Loucy (cell line): ENCODE results near the gene ZNF180.

Experiments used
- H2AFZ ChIP-seq: fragments of 200-600 bp; sonication (generic); 2 replicates; pipeline ENCODE4 v1.6.0; 2016; ENCODE audit warnings: antibody characterized with exemption, mild to moderate bottlenecking, low read length, moderate library complexity
- H3F3A ChIP-seq: fragments of 200-600 bp; 2 replicates; pipeline ENCODE4 v1.6.0; 2016; ENCODE audit warnings: antibody characterized with exemption, low read depth, mild to moderate bottlenecking
- H3K27me3 ChIP-seq: fragments of 200-600 bp; sonication (generic); 2 replicates; pipeline ENCODE4 v1.6.1; 2014; ENCODE audit warnings: low read length, mild to moderate bottlenecking; ENCODE audit not compliant: insufficient read depth, poor library complexity, severe bottlenecking
- H3K36me3 ChIP-seq: fragments of 200-600 bp; sonication (generic); 2 replicates; pipeline ENCODE4 v1.6.1; 2016; ENCODE audit warnings: low read length; ENCODE audit not compliant: insufficient read depth
- H3K4me1 ChIP-seq: fragments of 200-600 bp; sonication (generic); 2 replicates; pipeline ENCODE4 v1.5.1; 2014; ENCODE audit warnings: low read length, mild to moderate bottlenecking; ENCODE audit not compliant: insufficient read depth, poor library complexity, severe bottlenecking
- H3K4me2 ChIP-seq: fragments of 200-600 bp; sonication (generic); 2 replicates; pipeline ENCODE4 v1.6.0; 2014; ENCODE audit warnings: antibody characterized with exemption, low read length, low read depth, mild to moderate bottlenecking; ENCODE audit not compliant: poor library complexity, severe bottlenecking
- H3K4me3 ChIP-seq: fragments of 200-600 bp; sonication (generic); 2 replicates; pipeline ENCODE4 v1.5.1; 2014; ENCODE audit warnings: low read length, mild to moderate bottlenecking, mixed read lengths; ENCODE audit not compliant: poor library complexity, severe bottlenecking
- H3K79me2 ChIP-seq: fragments of 200-600 bp; sonication (generic); 2 replicates; pipeline ENCODE4 v1.6.1; 2014; ENCODE audit warnings: low read length; ENCODE audit not compliant: insufficient read depth
- H3K9ac ChIP-seq: fragments of 200-600 bp; sonication (generic); 2 replicates; pipeline ENCODE4 v1.6.0; 2014; ENCODE audit warnings: mild to moderate bottlenecking, low read depth, low read length, moderate library complexity; ENCODE audit not compliant: poor library complexity, severe bottlenecking
- H3K9me2 ChIP-seq: fragments of 200-600 bp; sonication (generic); replicated peaks from 2 replicates; pipeline ENCODE4 v1.6.1; 2016; ENCODE audit warnings: low read depth, low read length, mixed read lengths
- H3K9me3 ChIP-seq: fragments of 200-600 bp; sonication (generic); 2 replicates; pipeline ENCODE4 v1.6.1; 2014; ENCODE audit warnings: mild to moderate bottlenecking, antibody characterized with exemption, low read length, low read depth; ENCODE audit not compliant: insufficient read depth
- H4K20me1 ChIP-seq: fragments of 200-600 bp; sonication (generic); 2 replicates; pipeline ENCODE4 v1.6.0; 2014; ENCODE audit warnings: antibody characterized with exemption, low read length, mild to moderate bottlenecking; ENCODE audit not compliant: insufficient read depth, poor library complexity, severe bottlenecking
- CTCF ChIP-seq: fragments of 200-600 bp; sonication (generic); conservative IDR thresholded peaks from 2 replicates; pipeline ENCODE4 v1.5.1; 2014; ENCODE audit warnings: mild to moderate bottlenecking, antibody characterized with exemption, low read length
- EZH2phosphoT487 ChIP-seq: fragments of 200-600 bp; IDR thresholded peaks from 2 replicates; pipeline ENCODE4 v1.6.1; 2018; ENCODE audit warnings: antibody characterized with exemption, mild to moderate bottlenecking, moderate library complexity, borderline replicate concordance

Gene ZNF180

GRCh38 chr19:44530777-44531176, 30.5 kb upstream of the ZNF180 start:
- Histone ChIP-seq H3K9me2 (no peaks in the 10 kb centered on the region), H4K20me1 (no peaks in the 10 kb centered on the region), H3K27me3 (no peaks in the 10 kb centered on the region), H3K4me2 (no peak overlapping the region), H3K4me1 (no peaks in the 10 kb centered on the region), H2AFZ (no peak overlapping the region), H3K9ac (no peak overlapping the region), H3K79me2 (no peaks in the 10 kb centered on the region), H3K9me3 (peaks cover 9% of the 10 kb centered on the region; the same call in 1 of the 2 replicates), H3K36me3 (no peaks in the 10 kb centered on the region), H3F3A (no peaks in the 10 kb centered on the region), H3K4me3 (no peak overlapping the region)
- TF ChIP-seq CTCF (no peak), EZH2phosphoT487 (no peak)

GRCh38 chr19:44529536-44529935, 29.2 kb upstream of the ZNF180 start, which contains the start of gene CEACAM20:
Gene CEACAM20, minus strand, starts transcription at chr19:44529675. Its CDS starts 166 bp downstream, at chr19:44529509.
- Histone ChIP-seq H2AFZ (no peak within 1 kb of the TSS), H3K9me3 (peaks cover 11% of the 10 kb centered on the region; the same call in 1 of the 2 replicates), H3K4me3 (no peak within 1 kb of the TSS), H3K79me2 (no peaks in the 10 kb centered on the region), H3F3A (no peaks in the 10 kb centered on the region), H3K9me2 (no peaks in the 10 kb centered on the region), H3K4me2 (no peak within 1 kb of the TSS), H4K20me1 (no peaks in the 10 kb centered on the region), H3K4me1 (no peaks in the 10 kb centered on the region), H3K36me3 (no peaks in the 10 kb centered on the region), H3K27me3 (no peaks in the 10 kb centered on the region), H3K9ac (no peak within 1 kb of the TSS)
- TF ChIP-seq EZH2phosphoT487 (no peak), CTCF (no peak)

- no peak overlapping the region for H3K4me2 ChIP-seq
Measured at GRCh38 chr19:44527554-44527953, 27.2 kb upstream of the ZNF180 start.

More at GRCh38 chr19:44527554-44527953, 27.2 kb upstream of the ZNF180 start:
- H3K27me3 ChIP-seq = no peaks in the 10 kb centered on the region
- H3K36me3 ChIP-seq = no peaks in the 10 kb centered on the region
- H2AFZ ChIP-seq = no peak overlapping the region
- peaks cover 12% of the 10 kb centered on the region; the same call in 1 of the 2 replicates for H3K9me3 ChIP-seq
- H3K4me3 ChIP-seq = no peak overlapping the region
- no peaks in the 10 kb centered on the region for H3K4me1 ChIP-seq
- no peak overlapping the region for H3K9ac ChIP-seq
- no peak for TF ChIP-seq CTCF
- TF ChIP-seq EZH2phosphoT487 = no peak
- H4K20me1 ChIP-seq = no peaks in the 10 kb centered on the region
- H3K79me2 ChIP-seq = no peaks in the 10 kb centered on the region
- no peaks in the 10 kb centered on the region for H3K9me2 ChIP-seq
- H3F3A ChIP-seq = no peaks in the 10 kb centered on the region
